Loucy (cell line): ENCODE measurements around the gene CASZ1.

Experiments used
- H2AFZ ChIP-seq: fragments of 200-600 bp; sonication (generic); 2 replicates; pipeline ENCODE4 v1.6.0; 2016; ENCODE audit warnings: antibody characterized with exemption, mild to moderate bottlenecking, low read length, moderate library complexity
- H3F3A ChIP-seq: fragments of 200-600 bp; 2 replicates; pipeline ENCODE4 v1.6.0; 2016; ENCODE audit warnings: antibody characterized with exemption, low read depth, mild to moderate bottlenecking
- H3K27me3 ChIP-seq: fragments of 200-600 bp; sonication (generic); 2 replicates; pipeline ENCODE4 v1.6.1; 2014; ENCODE audit warnings: low read length, mild to moderate bottlenecking; ENCODE audit not compliant: insufficient read depth, poor library complexity, severe bottlenecking
- H3K36me3 ChIP-seq: fragments of 200-600 bp; sonication (generic); 2 replicates; pipeline ENCODE4 v1.6.1; 2016; ENCODE audit warnings: low read length; ENCODE audit not compliant: insufficient read depth
- H3K4me1 ChIP-seq: fragments of 200-600 bp; sonication (generic); 2 replicates; pipeline ENCODE4 v1.5.1; 2014; ENCODE audit warnings: low read length, mild to moderate bottlenecking; ENCODE audit not compliant: insufficient read depth, poor library complexity, severe bottlenecking
- H3K4me2 ChIP-seq: fragments of 200-600 bp; sonication (generic); 2 replicates; pipeline ENCODE4 v1.6.0; 2014; ENCODE audit warnings: antibody characterized with exemption, low read length, low read depth, mild to moderate bottlenecking; ENCODE audit not compliant: poor library complexity, severe bottlenecking
- H3K4me3 ChIP-seq: fragments of 200-600 bp; sonication (generic); 2 replicates; pipeline ENCODE4 v1.5.1; 2014; ENCODE audit warnings: low read length, mild to moderate bottlenecking, mixed read lengths; ENCODE audit not compliant: poor library complexity, severe bottlenecking
- H3K79me2 ChIP-seq: fragments of 200-600 bp; sonication (generic); 2 replicates; pipeline ENCODE4 v1.6.1; 2014; ENCODE audit warnings: low read length; ENCODE audit not compliant: insufficient read depth
- H3K9ac ChIP-seq: fragments of 200-600 bp; sonication (generic); 2 replicates; pipeline ENCODE4 v1.6.0; 2014; ENCODE audit warnings: mild to moderate bottlenecking, low read depth, low read length, moderate library complexity; ENCODE audit not compliant: poor library complexity, severe bottlenecking
- H3K9me2 ChIP-seq: fragments of 200-600 bp; sonication (generic); replicated peaks from 2 replicates; pipeline ENCODE4 v1.6.1; 2016; ENCODE audit warnings: low read depth, low read length, mixed read lengths
- H3K9me3 ChIP-seq: fragments of 200-600 bp; sonication (generic); 2 replicates; pipeline ENCODE4 v1.6.1; 2014; ENCODE audit warnings: mild to moderate bottlenecking, antibody characterized with exemption, low read length, low read depth; ENCODE audit not compliant: insufficient read depth
- H4K20me1 ChIP-seq: fragments of 200-600 bp; sonication (generic); 2 replicates; pipeline ENCODE4 v1.6.0; 2014; ENCODE audit warnings: antibody characterized with exemption, low read length, mild to moderate bottlenecking; ENCODE audit not compliant: insufficient read depth, poor library complexity, severe bottlenecking
- CTCF ChIP-seq: fragments of 200-600 bp; sonication (generic); conservative IDR thresholded peaks from 2 replicates; pipeline ENCODE4 v1.5.1; 2014; ENCODE audit warnings: mild to moderate bottlenecking, antibody characterized with exemption, low read length
- EZH2phosphoT487 ChIP-seq: fragments of 200-600 bp; IDR thresholded peaks from 2 replicates; pipeline ENCODE4 v1.6.1; 2018; ENCODE audit warnings: antibody characterized with exemption, mild to moderate bottlenecking, moderate library complexity, borderline replicate concordance

CASZ1 gene

GRCh38 chr1:10812387-10812915 lies 16.0 kb upstream of the CASZ1 start:
- Histone ChIP-seq H3K27me3 (no peaks in the 10 kb centered on the region), H3F3A (no peaks in the 10 kb centered on the region), H3K4me1 (no peaks in the 10 kb centered on the region), H3K9me2 (no peaks in the 10 kb centered on the region), H3K4me3 (no peak overlapping the region), H3K9me3 (no peaks in the 10 kb centered on the region), H3K36me3 (no peaks in the 10 kb centered on the region), H3K9ac (no peak overlapping the region), H2AFZ (no peak overlapping the region), H4K20me1 (no peaks in the 10 kb centered on the region), H3K79me2 (no peaks in the 10 kb centered on the region), H3K4me2 (no peak overlapping the region)
- TF ChIP-seq EZH2phosphoT487 (no peak), CTCF (no peak)

- no peaks in the 10 kb centered on the region for H3K79me2 ChIP-seq
- H3K27me3 ChIP-seq, result no peaks in the 10 kb centered on the region
- no peak overlapping the region for H2AFZ ChIP-seq
These were observed 12.0 kb upstream of the CASZ1 start for GRCh38 chr1:10808441-10808840.

GRCh38 chr1:10806966-10807365 lies 10.5 kb upstream of the CASZ1 start:
- Histone ChIP-seq H3K9ac (no peak overlapping the region), H3K4me3 (no peak overlapping the region), H4K20me1 (no peaks in the 10 kb centered on the region), H3K4me2 (no peak overlapping the region), H3K79me2 (no peaks in the 10 kb centered on the region), H3K36me3 (no peaks in the 10 kb centered on the region), H3K9me2 (no peaks in the 10 kb centered on the region), H3F3A (no peaks in the 10 kb centered on the region), H3K4me1 (no peaks in the 10 kb centered on the region), H3K9me3 (no peaks in the 10 kb centered on the region), H2AFZ (no peak overlapping the region), H3K27me3 (no peaks in the 10 kb centered on the region)
- TF ChIP-seq EZH2phosphoT487, result no peak
- no peak for TF ChIP-seq CTCF

More at GRCh38 chr1:10808441-10808840, 12.0 kb upstream of the CASZ1 start:
- Histone ChIP-seq H3K36me3 (no peaks in the 10 kb centered on the region), H3K4me1 (no peaks in the 10 kb centered on the region), H3K4me3 (no peak overlapping the region), H3K4me2 (no peak overlapping the region), H4K20me1 (no peaks in the 10 kb centered on the region), H3F3A (no peaks in the 10 kb centered on the region), H3K9ac (no peak overlapping the region), H3K9me2 (no peaks in the 10 kb centered on the region), H3K9me3 (no peaks in the 10 kb centered on the region)
- no peak for TF ChIP-seq EZH2phosphoT487
- TF ChIP-seq CTCF, result no peak
